HG02938 (cell line): ENCODE measurements around the gene SAMD3.
"Not testable (repeated sequence)": the region's sequence is repeated elsewhere in the genome, so short reads cannot be mapped to it uniquely, and the experiment has no call there.

Experiments
- ATAC-seq: cut with Tn5 transposase; IDR thresholded peaks from one replicate; pipeline ENCODE4 v1.9.1; 2021; ENCODE audit warnings: mild to moderate bottlenecking, moderate library complexity; ENCODE audit not compliant: unreplicated experiment

SAMD3 gene

DNA sequence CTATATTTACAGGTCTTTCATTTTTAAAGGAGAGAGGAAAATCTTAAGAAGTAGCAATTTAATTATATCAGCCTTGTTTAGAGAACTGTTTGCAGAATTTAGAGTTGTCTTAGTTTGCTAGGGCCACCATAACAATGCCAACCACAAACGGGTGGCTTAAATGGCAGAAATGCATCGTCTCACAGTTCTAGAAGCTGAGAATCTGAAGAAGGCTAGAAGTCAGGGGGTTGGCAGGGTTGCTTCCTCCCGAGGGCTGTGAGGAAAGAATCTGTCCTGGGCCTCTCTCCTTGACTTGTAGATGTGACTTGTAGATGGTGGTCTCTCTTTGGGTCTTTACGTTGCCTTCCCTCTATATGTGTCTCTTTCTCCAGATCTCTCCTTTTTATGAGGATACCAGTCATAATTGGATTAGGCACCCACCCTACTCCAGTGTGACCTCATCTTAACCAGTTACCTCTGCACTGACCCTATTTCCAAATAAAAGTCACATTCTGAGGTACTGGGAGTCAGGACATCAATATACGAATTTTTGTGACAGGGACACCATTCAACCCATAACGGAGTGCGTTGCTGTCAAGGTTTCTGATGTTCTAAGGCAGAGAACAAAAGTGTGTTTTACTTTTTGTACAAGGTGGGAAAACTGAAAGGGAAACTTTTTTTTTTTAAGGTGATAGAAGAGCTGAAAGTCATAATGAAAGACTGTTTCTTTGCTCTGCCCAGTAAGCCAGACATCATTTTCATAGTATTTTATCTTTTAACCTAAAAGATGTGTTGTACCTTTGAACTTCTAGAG lies 84.4 kb downstream of the SAMD3 start:
- ATAC-seq: peak; percentile 66

DNA sequence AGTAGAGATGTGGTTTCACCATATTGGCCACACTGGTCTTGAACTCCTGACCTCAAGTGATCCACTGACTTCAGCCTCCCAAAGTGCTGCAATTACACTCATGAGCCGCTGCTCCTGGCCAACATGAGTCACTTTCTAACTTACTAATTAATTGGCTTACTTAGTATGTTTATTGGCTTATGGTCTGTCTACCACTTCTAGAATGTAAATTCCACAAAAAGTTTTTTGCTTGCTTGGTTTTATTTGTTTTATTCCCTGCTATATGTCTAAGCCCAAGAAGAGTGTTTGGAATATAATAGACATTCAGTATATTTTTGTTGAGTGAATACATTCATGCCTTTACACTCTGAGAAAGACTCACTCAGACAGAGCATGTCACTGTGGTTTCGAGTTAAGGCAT lies 86.0 kb downstream of the SAMD3 start:
- ATAC-seq: no peak

DNA sequence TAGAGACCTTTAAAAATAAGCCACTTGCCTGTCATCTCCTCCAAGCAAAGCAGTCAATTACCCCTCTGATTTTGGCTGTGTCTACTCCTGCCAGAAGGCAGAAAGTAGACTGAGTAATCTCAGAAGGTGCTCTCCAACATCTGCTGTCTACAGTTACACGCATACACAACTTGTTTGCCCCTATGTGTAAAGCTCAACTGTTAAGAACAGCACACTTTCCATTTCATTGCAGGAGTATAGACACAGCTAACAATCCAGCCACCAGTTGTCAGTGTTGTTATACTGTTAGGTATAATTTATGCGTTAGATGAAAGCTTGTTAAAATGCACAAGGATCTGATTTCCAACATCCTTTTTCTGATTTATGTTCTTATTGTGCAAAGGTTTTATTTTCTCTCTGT lies 88.2 kb downstream of the SAMD3 start:
- no peak for ATAC-seq

- ATAC-seq: peak; percentile 90
These were observed 90.5 kb downstream of the SAMD3 start for GRCh38 chr6:130132286-130132701.

GRCh38 chr6:130129762-130130246 lies 92.9 kb downstream of the SAMD3 start:
- no peak for ATAC-seq

- no peak for ATAC-seq
These were observed 94.4 kb downstream of the SAMD3 start for GRCh38 chr6:130128326-130128725.

- no peak for ATAC-seq
These were observed 95.6 kb downstream of the SAMD3 start for GRCh38 chr6:130127195-130127594.

GRCh38 chr6:130122243-130122642 lies 100.5 kb downstream of the SAMD3 start:
- ATAC-seq: no peak

DNA sequence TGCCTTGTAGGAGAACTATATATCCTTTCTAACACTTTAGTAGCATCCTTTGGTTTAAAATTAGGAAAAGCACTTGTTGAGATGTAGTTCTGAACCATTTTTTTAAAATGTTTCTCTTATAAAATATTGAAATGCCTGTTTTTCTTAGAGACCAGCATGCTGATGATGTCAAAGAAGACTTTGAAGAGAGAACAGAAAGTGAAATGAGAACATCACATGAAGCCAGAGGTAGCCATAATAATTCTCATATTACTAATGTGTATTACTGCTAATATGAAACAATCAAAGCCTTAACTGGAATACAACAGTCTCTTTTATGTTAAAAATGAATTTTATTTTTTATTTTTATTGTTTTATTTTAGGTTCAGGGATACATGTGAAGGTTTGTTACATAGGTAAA lies 102.0 kb downstream of the SAMD3 start:
- peak; percentile 38 for ATAC-seq

GRCh38 chr6:130119211-130119610 lies 103.5 kb downstream of the SAMD3 start:
- no peak for ATAC-seq

DNA sequence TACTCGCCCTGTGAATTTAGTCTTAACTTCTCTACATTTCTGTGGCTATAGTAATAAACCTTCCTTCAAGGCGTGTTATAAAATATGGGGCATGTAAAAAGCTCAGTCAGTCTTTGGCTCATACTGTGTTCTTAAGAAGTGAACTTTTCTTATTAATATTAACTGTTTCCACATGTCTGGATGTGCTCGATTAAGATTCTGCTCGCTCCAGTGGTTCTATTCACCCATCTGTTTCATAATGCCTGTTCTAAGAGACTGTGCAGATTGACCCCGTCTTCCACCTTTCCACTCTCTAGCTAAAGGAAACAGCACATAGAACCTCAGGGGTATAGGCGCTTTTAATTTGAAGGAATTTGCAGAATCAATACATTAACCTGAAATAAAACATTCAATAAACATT lies 104.5 kb downstream of the SAMD3 start:
- no peak for ATAC-seq

DNA sequence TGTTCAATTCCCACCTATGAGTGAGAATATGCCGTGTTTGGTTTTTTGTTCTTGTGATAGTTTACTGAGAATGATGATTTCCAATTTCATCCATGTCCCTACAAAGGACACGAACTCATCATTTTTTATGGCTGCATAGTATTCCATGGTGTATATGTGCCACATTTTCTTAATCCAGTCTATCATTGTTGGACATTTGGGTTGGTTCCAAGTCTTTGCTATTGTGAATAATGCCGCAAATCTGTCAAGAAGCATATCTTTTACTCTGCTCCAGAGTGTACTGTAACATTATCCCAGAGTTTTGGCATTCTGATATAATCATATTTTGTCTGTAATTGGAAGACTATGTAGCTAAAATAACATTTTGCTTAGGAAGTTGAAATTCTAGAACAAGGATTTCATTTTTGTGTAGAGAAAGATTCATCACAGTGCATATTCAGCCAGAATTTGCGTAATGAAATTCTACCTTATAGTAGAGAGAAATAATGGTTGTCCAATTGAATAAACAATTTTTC lies 105.5 kb downstream of the SAMD3 start:
- ATAC-seq: not testable (repeated sequence)

DNA sequence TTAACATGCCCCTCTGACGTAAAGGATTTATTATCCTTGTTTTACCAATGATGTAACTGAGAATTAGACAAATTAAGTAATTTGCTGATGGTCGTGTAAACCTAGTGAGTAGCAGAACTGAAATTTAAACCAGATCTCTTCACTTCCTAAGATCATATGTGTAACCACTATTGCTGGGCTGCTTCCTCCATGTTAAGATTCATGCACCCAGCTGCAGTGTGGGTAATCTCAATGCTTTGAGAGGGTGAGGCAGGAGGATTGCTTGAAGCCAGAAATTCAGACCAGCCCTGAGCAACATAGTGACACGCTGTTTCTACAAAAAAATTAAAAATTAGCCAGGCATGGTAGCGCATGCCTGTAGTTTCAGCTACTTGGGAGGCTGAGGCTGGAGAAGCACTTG lies 106.5 kb downstream of the SAMD3 start:
- ATAC-seq: peak; percentile 47

DNA sequence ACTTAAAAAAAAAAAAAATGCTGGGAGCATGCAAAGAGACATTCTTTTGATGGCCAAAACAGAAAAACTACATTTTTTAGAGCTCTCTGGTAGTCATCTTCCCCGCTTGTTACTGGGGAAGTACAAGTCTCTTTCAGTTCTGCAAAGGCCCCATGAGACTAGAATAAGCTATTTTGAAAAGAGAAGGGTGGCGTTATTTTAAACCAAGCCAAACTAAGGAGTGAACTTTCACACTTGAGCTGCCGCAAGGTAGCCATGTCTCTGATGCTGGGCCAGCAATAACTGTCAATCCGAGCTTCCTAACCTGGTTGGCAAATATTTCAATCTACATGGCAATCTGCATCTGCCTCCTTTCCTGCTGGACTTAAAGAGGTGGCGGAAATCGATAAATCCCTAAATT lies 107.7 kb downstream of the SAMD3 start:
- peak; percentile 88 for ATAC-seq

DNA sequence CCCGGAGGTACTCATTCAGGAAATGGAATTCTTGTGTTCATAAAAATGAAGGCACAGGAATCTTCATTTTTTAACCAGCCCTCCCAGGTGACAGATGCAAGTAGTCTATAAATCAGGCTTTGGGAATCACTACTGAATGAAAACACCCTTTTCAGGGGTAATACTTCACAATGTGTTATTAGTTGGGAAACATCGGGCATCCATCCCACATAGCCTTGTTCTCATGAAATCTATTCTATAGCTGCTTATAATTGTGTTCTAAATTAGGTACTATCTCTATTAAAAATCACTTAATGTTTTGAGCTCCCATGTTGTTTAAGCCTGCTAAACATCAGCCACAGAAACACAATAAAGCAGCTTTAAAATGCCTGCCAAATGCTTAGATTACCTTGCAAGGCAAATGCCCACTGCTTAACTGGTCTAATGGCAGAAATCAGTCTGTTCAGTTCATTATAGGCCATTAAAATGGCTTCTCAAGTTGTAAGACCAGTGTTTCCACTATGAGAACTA lies 109.5 kb downstream of the SAMD3 start:
- no peak for ATAC-seq

- no peak for ATAC-seq
These were observed 111.7 kb downstream of the SAMD3 start for GRCh38 chr6:130111031-130111430.

- no peak for ATAC-seq
These were observed 115.0 kb downstream of the SAMD3 start for GRCh38 chr6:130107710-130108109.

DNA sequence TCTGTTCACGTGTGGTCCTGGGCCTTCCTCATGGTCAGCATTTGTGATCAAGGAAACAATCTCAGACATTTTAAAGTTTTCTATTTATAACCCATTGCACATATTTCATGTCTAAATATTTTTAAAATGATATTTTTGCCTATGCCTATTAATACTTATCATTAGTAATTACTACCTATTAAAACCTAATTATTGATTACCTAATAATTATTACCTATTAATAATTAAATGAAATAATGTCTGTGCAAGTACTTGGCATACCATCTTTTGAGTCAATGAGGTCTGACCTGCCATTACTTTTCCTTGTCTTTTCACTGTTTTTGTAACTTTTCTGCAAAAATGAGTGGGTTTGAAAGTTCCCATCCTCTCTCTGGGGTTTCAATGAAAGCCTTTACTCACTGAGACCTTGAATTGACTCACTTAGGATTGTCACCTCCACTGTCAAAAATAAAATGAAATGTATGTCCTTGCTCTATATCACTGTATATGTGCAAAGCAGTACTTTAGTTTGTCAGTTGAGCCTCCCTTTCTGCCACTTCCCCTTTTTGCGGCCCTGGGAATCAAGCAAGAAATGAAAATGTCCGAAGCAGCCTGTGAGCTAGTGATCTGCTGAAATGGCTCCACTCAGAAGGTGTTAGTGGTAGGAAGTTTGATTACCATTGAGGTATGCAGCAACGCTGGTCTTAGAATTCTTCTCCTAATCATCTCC lies 116.6 kb downstream of the SAMD3 start:
- peak; percentile 93 for ATAC-seq

GRCh38 chr6:130099119-130099518 lies 123.6 kb downstream of the SAMD3 start:
- no peak for ATAC-seq

DNA sequence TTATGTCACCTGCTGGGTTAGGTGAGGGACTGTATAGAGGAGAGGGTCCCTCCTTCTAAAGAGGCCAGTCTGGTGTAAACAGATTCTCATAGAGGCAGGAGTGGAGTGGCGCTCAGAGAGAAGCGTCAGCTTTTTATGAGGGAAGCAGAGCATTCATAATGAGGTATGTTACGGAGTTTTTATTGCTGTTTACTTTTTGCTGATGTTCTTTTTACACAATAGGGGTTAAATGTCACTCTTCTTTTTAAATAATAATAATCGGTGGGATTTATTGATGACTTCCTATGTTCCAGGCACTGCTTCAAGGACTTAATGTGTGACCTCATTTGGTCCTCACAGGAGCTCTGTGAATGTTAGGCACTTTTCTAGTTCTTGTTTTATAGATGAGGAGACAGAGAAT lies 124.4 kb downstream of the SAMD3 start:
- ATAC-seq: no peak
